Liver (tissue), 9 donors: ENCODE results near the gene TEP1. TPM values are rescaled to one million over a fixed set of nuclear protein-coding genes. Genes with fewer than 3 reads are reported as not detected.

ENCODE experiments used
- DNase-seq: peaks from one replicate; pipeline ENCODE4 v3.0.0-alpha.2; 2017; ENCODE audit warnings: low spot score
- H3K27ac ChIP-seq, 2 donors: one replicate each; pipeline ENCODE4 v1.7.0; 2013; ENCODE audit warnings: inconsistent platforms in 2 of 2, low read length in 2 of 2, control low read depth in 1 of 2, low read depth in 1 of 2, mild to moderate bottlenecking in 1 of 2
- H3K27me3 ChIP-seq, 4 donors: one replicate each; pipeline versions ENCODE4 v1.6.1 to v1.7.0; 2013; ENCODE audit warnings: low read length in 3 of 4, inconsistent platforms in 1 of 4, mild to moderate bottlenecking in 1 of 4, moderate library complexity in 1 of 4; ENCODE audit not compliant: control insufficient read depth in 4 of 4, insufficient read depth in 4 of 4
- H3K36me3 ChIP-seq, 4 donors: one replicate each; pipeline versions ENCODE4 v1.6.1 to v1.7.0; 2013; ENCODE audit warnings: low read length in 3 of 4, mild to moderate bottlenecking in 3 of 4, low read depth in 1 of 4, moderate library complexity in 1 of 4; ENCODE audit not compliant: control insufficient read depth in 4 of 4, insufficient read depth in 3 of 4
- H3K4me1 ChIP-seq, 4 donors: one replicate each; pipeline versions ENCODE4 v1.6.1 to v1.7.0; 2013; ENCODE audit warnings: low read length in 3 of 4, mild to moderate bottlenecking in 3 of 4, moderate library complexity in 1 of 4; ENCODE audit not compliant: control insufficient read depth in 4 of 4, insufficient read depth in 4 of 4
- H3K4me3 ChIP-seq, 3 donors: one replicate each; pipeline versions ENCODE4 v1.6.1 to v1.7.0; 2013; ENCODE audit warnings: low read length in 3 of 3, control low read depth in 1 of 3, low read depth in 1 of 3, mild to moderate bottlenecking in 1 of 3
- H3K9ac ChIP-seq, 2 donors: one replicate each; pipeline ENCODE4 v1.7.0; 2013; ENCODE audit warnings: low read length in 2 of 2, mild to moderate bottlenecking in 2 of 2, moderate library complexity in 2 of 2, control low read depth in 1 of 2, low read depth in 1 of 2
- H3K9me3 ChIP-seq, 4 donors: one replicate each; pipeline versions ENCODE4 v1.6.1 to v1.7.0; 2013; ENCODE audit warnings: low read length in 3 of 4; ENCODE audit not compliant: control insufficient read depth in 4 of 4
- EGR1 ChIP-seq, 2 donors: IDR thresholded peaks; 2 replicates each; pipeline ENCODE4 v1.6.1; 2016 to 2018; ENCODE audit warnings: antibody characterized with exemption in 2 of 2, low read depth in 2 of 2
- FOXA2 ChIP-seq: IDR thresholded peaks from 2 replicates; pipeline ENCODE4 v1.6.1; 2016; ENCODE audit warnings: antibody characterized with exemption
- NR2F2 ChIP-seq: IDR thresholded peaks from 2 replicates; pipeline ENCODE4 v1.6.1; 2016; ENCODE audit warnings: antibody characterized with exemption
- RXRA ChIP-seq, 2 donors: IDR thresholded peaks; 2 replicates each; pipeline ENCODE4 v1.6.1; 2017 to 2018; ENCODE audit warnings: antibody characterized with exemption in 2 of 2, mild to moderate bottlenecking in 1 of 2
- YY1 ChIP-seq: IDR thresholded peaks from 2 replicates; pipeline ENCODE4 v1.6.1; 2016; ENCODE audit warnings: antibody characterized with exemption, mild to moderate bottlenecking
- WGBS: extraction: QIAGEN DNeasy Blood & Tissue Kit; methylation state at CpG from one replicate; pipeline ENCODE4 v1.1.7; 2013; 5-methylcytosine and 5-hydroxymethylcytosine counted together
- polyA plus RNA-seq, 2 donors: library from polyadenylated mRNA; stranded (reverse) in 1 of 2; unstranded in 1 of 2; fragments of 200-250 nt in 1 of 2; fragments of >200 nt in 1 of 2; fragmentation: Nextera tagmentation in 1 of 2; extraction: Ambion mirVana in 1 of 2; gene quantifications; one replicate each; pipeline versions ENCODE4 v1.2.1 to v1.2.3, GENCODE V29; 2013 to 2015
- total RNA-seq, 2 donors: library from RNA; depleted of rRNA; stranded (reverse); fragments of >200 nt; gene quantifications; one replicate each; pipeline ENCODE4 v1.2.3, GENCODE V29; 2014
- TF ChIP-seq, protein P1 (sequence below): IDR thresholded peaks from 2 replicates; pipeline ENCODE4 v1.6.1; 2016; ENCODE audit warnings: antibody characterized with exemption
- TF ChIP-seq, protein P2 (sequence below): IDR thresholded peaks from 2 replicates; pipeline ENCODE4 v1.6.1; 2016; ENCODE audit warnings: antibody characterized with exemption
- TF ChIP-seq, protein P3 (sequence below): IDR thresholded peaks from 2 replicates; pipeline ENCODE4 v1.6.1; 2016; ENCODE audit warnings: antibody characterized with exemption
- TF ChIP-seq, protein P4 (sequence below): fragments of 150-350 bp; IDR thresholded peaks from 2 replicates; pipeline ENCODE4 v1.5.1; 2017; ENCODE audit warnings: improper control_type of control experiment, low read depth, low read length; ENCODE audit not compliant: missing input control
- donor health status: healthy.
- donor health status: healthy.
- donor health status: healthy.
- donor health status: healthy.
- donor health status: healthy.

The TEP1 gene
- total and polyA plus RNA-seq, 4 donors: 3.9 to 20.7 (median 7.6) TPM

DNA sequence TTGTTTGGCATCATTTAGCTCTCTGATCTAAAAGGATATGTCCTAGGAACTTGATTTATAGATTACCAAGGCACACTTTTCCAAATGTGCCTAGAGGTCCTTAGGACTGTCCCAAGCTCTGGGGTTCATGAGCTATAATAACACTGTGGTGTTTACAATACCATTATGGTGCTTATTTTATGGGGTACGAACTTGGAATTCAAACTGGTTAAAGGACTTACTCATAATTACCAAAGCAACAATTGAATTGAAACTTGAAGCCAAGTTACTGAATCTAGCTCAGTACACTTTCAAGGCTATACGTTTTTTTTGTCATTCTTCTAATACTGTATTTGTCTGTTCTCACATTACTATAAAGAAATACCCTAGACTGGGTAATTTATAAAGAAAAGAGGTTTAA, 9.6 kb upstream of the TEP1 start:
- no peak overlapping the region for H3K27ac ChIP-seq
- H3K9me3 ChIP-seq: no peaks in the 10 kb centered on the region
- no peaks in the 10 kb centered on the region for H3K27me3 ChIP-seq
- H3K4me1 ChIP-seq: peaks cover 0 to 3% (median 0%) of the 10 kb centered on the region in 4 donors
- no peak overlapping the region for H3K9ac ChIP-seq
- no peaks in the 10 kb centered on the region for H3K36me3 ChIP-seq
- no peak for DNase-seq
- TF ChIP-seq, protein P1, sequence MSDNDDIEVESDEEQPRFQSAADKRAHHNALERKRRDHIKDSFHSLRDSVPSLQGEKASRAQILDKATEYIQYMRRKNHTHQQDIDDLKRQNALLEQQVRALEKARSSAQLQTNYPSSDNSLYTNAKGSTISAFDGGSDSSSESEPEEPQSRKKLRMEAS: no peak
- TF ChIP-seq YY1: no peak
- H3K4me3 ChIP-seq: no peak overlapping the region
- WGBS: 75% methylated on average over 2 of the region's 2 CpGs

DNA sequence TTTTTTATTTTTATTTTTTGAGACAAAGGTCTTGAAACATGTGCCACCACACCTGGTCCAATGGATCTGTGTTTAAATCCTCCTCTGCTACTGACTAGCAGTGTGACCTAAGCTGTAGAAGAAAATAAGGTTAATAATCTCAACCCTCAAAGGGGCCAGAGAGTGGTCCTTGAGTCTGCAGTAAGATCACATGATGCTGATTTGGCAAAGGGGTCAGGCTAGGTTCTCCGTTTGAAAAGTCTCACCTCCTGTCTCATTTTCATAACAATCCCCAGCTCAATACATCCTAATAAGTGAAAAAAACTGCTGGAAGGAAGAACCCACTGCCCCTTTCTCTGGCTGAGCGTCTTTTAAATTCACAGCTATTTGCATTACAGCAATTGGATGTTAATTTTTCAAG, 8.0 kb upstream of the TEP1 start:
- no peak overlapping the region for H3K9ac ChIP-seq
- H3K36me3 ChIP-seq: no peaks in the 10 kb centered on the region
- H3K27me3 ChIP-seq: no peaks in the 10 kb centered on the region
- no peak overlapping the region for H3K4me3 ChIP-seq
- WGBS: 61% methylated on average over 2 of the region's 2 CpGs
- TF ChIP-seq, protein P2, sequence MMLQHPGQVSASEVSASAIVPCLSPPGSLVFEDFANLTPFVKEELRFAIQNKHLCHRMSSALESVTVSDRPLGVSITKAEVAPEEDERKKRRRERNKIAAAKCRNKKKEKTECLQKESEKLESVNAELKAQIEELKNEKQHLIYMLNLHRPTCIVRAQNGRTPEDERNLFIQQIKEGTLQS: no peak
- no peaks in the 10 kb centered on the region for H3K9me3 ChIP-seq
- no peaks in the 10 kb centered on the region for H3K4me1 ChIP-seq
- H3K27ac ChIP-seq: no peak overlapping the region
- no peak for DNase-seq

DNA sequence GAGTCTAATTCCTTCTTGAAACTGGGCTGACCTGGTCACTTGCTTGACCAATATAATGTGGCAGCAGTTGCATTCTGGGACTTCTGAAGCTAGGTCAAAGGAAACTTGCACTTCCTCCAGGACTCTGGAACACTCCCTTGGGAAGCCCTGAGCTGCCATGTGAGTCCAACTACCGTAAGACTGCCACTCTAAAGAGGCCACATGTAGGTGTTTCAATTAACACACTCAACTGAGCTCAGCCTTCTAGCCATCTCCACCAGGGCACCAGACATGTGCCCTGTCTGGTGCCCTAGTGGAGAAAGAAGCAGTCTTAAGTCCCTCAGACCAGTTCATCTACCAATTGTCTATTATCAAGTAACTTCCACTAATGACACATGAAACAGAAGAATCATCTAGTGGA, 6.1 kb upstream of the TEP1 start:
- Histone ChIP-seq H3K27me3 (no peaks in the 10 kb centered on the region), H3K4me3 (no peak overlapping the region), H3K9me3 (no peaks in the 10 kb centered on the region), H3K36me3 (no peaks in the 10 kb centered on the region), H3K4me1 (no peaks in the 10 kb centered on the region), H3K9ac (no peak overlapping the region), H3K27ac (no peak overlapping the region)
- no peak for DNase-seq
- WGBS: 68% methylated on average over 1 of the region's 1 CpG
- TF ChIP-seq, protein P3, sequence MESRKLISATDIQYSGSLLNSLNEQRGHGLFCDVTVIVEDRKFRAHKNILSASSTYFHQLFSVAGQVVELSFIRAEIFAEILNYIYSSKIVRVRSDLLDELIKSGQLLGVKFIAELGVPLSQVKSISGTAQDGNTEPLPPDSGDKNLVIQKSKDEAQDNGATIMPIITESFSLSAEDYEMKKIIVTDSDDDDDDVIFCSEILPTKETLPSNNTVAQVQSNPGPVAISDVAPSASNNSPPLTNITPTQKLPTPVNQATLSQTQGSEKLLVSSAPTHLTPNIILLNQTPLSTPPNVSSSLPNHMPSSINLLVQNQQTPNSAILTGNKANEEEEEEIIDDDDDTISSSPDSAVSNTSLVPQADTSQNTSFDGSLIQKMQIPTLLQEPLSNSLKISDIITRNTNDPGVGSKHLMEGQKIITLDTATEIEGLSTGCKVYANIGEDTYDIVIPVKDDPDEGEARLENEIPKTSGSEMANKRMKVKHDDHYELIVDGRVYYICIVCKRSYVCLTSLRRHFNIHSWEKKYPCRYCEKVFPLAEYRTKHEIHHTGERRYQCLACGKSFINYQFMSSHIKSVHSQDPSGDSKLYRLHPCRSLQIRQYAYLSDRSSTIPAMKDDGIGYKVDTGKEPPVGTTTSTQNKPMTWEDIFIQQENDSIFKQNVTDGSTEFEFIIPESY: no peak
- TF ChIP-seq RXRA (IDR thresholded peaks at IDR 0.05): no peak
- TF ChIP-seq EGR1 (IDR thresholded peaks at IDR 0.05; ENCODE audit: low read depth in 2 of 2): no peak
- TF ChIP-seq YY1: no peak
- TF ChIP-seq, protein P4, sequence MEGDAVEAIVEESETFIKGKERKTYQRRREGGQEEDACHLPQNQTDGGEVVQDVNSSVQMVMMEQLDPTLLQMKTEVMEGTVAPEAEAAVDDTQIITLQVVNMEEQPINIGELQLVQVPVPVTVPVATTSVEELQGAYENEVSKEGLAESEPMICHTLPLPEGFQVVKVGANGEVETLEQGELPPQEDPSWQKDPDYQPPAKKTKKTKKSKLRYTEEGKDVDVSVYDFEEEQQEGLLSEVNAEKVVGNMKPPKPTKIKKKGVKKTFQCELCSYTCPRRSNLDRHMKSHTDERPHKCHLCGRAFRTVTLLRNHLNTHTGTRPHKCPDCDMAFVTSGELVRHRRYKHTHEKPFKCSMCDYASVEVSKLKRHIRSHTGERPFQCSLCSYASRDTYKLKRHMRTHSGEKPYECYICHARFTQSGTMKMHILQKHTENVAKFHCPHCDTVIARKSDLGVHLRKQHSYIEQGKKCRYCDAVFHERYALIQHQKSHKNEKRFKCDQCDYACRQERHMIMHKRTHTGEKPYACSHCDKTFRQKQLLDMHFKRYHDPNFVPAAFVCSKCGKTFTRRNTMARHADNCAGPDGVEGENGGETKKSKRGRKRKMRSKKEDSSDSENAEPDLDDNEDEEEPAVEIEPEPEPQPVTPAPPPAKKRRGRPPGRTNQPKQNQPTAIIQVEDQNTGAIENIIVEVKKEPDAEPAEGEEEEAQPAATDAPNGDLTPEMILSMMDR: no peak
- no peak for TF ChIP-seq NR2F2
- TF ChIP-seq, protein P1: no peak
- TF ChIP-seq, protein P2: no peak
- TF ChIP-seq FOXA2: no peak
